ENCODE results near the gene LIPG.

- TF ChIP-seq POLR2A (IDR thresholded peaks at IDR 0.05), result no peak
- TF ChIP-seq CTCF (IDR thresholded peaks at IDR 0.05 in 8 of 11, conservative IDR thresholded peaks at IDR 0.05 in 3 of 11), result no peak
- no peak for TF ChIP-seq POLR2AphosphoS5 (IDR thresholded peaks at IDR 0.05)
These were observed 17.5 kb upstream of the LIPG start for GRCh38 chr18:49544362-49544761.
